Peyer's patch (tissue), 4 donors: Measurements from ENCODE around the gene PIK3R3.

ENCODE experiments used
- POLR2A ChIP-seq, 2 donors: fragments of 450-650 bp; IDR thresholded peaks; one replicate each; pipeline ENCODE4 v1.5.1; 2017; ENCODE audit warnings: antibody characterized with exemption in 2 of 2, mild to moderate bottlenecking in 2 of 2, moderate library complexity in 2 of 2
- TF ChIP-seq, protein P1 (sequence below), 6 experiments: fragments of 450-650 bp in 4 of 6; fragments of 200-600 bp in 2 of 6; sonication (generic) in 1 of 6; IDR thresholded peaks; one replicate each; pipeline ENCODE4 v1.5.1; 2017 to 2019; ENCODE audit warnings: antibody characterized with exemption in 6 of 6, mild to moderate bottlenecking in 3 of 6, moderate library complexity in 1 of 6

DNA sequence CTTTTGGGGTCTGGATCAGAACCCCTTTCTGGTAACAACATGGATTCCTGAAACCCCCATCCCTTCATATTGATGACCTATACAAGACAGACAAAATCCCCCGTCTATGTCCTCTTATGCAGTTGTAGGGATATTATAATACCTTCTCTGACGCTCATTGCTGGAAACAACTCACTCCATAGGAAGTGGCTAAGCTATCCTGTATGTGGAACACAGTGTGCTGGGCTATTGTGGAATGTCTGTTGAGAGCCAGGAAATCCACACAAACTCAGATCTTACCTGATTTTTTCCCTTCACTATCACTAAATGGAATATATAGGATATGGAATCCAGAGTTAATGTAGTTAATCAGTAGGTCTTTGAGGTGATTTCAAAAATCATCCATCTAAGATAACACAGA, 17.7 kb upstream of the PIK3R3 start:
- TF ChIP-seq POLR2A (IDR thresholded peaks at IDR 0.05) = no peak
- TF ChIP-seq, protein P1, sequence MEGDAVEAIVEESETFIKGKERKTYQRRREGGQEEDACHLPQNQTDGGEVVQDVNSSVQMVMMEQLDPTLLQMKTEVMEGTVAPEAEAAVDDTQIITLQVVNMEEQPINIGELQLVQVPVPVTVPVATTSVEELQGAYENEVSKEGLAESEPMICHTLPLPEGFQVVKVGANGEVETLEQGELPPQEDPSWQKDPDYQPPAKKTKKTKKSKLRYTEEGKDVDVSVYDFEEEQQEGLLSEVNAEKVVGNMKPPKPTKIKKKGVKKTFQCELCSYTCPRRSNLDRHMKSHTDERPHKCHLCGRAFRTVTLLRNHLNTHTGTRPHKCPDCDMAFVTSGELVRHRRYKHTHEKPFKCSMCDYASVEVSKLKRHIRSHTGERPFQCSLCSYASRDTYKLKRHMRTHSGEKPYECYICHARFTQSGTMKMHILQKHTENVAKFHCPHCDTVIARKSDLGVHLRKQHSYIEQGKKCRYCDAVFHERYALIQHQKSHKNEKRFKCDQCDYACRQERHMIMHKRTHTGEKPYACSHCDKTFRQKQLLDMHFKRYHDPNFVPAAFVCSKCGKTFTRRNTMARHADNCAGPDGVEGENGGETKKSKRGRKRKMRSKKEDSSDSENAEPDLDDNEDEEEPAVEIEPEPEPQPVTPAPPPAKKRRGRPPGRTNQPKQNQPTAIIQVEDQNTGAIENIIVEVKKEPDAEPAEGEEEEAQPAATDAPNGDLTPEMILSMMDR (IDR thresholded peaks at IDR 0.05) = no peak
